Immature natural killer cell (primary cell): ENCODE results near the gene PEX26. TPM values are rescaled to one million over a fixed set of nuclear protein-coding genes. Genes with fewer than 3 reads are reported as not detected.
"Not testable (repeated sequence)": the region's sequence is repeated elsewhere in the genome, so short reads cannot be mapped to it uniquely, and the experiment has no call there.

Experiments used
- DNase-seq, 3 donors: peaks; one replicate each; pipeline ENCODE4 v3.0.0; 2022; ENCODE audit warnings: mixed read lengths in 1 of 3
- H3K27ac Mint-ChIP-seq, 6 donors: one replicate each; pipeline ENCODE4 v1.8.0; 2020; ENCODE audit warnings: mixed read lengths in 6 of 6, mild to moderate bottlenecking in 5 of 6, inconsistent platforms in 4 of 6, moderate library complexity in 3 of 6
- H3K27me3 Mint-ChIP-seq, 3 donors: one replicate each; pipeline ENCODE4 v1.8.0; 2020 to 2021; ENCODE audit warnings: low read depth in 3 of 3, mild to moderate bottlenecking in 3 of 3, mixed read lengths in 3 of 3, moderate library complexity in 3 of 3, inconsistent platforms in 1 of 3
- H3K36me3 Mint-ChIP-seq, 3 donors: one replicate each; pipeline ENCODE4 v1.8.0; 2020; ENCODE audit warnings: mixed read lengths in 3 of 3, inconsistent platforms in 2 of 3, mild to moderate bottlenecking in 2 of 3
- H3K4me1 Mint-ChIP-seq, 2 donors: one replicate each; pipeline ENCODE4 v1.8.0; 2020; ENCODE audit warnings: inconsistent platforms in 2 of 2, mild to moderate bottlenecking in 2 of 2, mixed read lengths in 2 of 2, moderate library complexity in 1 of 2
- H3K4me3 Mint-ChIP-seq, 5 donors: one replicate each; pipeline ENCODE4 v1.8.0; 2020; ENCODE audit warnings: mild to moderate bottlenecking in 5 of 5, mixed read lengths in 5 of 5, inconsistent platforms in 3 of 5, moderate library complexity in 3 of 5
- H3K9me3 Mint-ChIP-seq, 6 donors: one replicate each; pipeline ENCODE4 v1.8.0; 2020; ENCODE audit warnings: mild to moderate bottlenecking in 6 of 6, mixed read lengths in 6 of 6, inconsistent platforms in 4 of 6, moderate library complexity in 3 of 6
- polyA plus RNA-seq, 3 donors: library from polyadenylated mRNA; unstranded; fragments of 300-500 nt; fragmentation: Illumina TruSeq; gene quantifications; one replicate each; pipeline ENCODE4 v1.2.3, GENCODE V29; 2021

The PEX26 gene
- polyA plus RNA-seq, 3 donors from 2014 or later = 0.27 to 6.4 (median 5.1) TPM

- not testable (repeated sequence) for DNase-seq, H3K4me3 Mint-ChIP-seq, H3K9me3 Mint-ChIP-seq, H3K27ac Mint-ChIP-seq
- H3K4me1 Mint-ChIP-seq = peaks cover 11 to 15% of the 10 kb centered on the region in 2 donors
- H3K27me3 Mint-ChIP-seq = peaks cover 2 to 23% (median 3%) of the 10 kb centered on the region in 3 donors
- H3K36me3 Mint-ChIP-seq = peaks cover 18 to 37% (median 18%) of the 10 kb centered on the region in 3 donors
Observed at GRCh38 chr22:18105981-18106380, 28.2 kb downstream of the PEX26 start.

DNA sequence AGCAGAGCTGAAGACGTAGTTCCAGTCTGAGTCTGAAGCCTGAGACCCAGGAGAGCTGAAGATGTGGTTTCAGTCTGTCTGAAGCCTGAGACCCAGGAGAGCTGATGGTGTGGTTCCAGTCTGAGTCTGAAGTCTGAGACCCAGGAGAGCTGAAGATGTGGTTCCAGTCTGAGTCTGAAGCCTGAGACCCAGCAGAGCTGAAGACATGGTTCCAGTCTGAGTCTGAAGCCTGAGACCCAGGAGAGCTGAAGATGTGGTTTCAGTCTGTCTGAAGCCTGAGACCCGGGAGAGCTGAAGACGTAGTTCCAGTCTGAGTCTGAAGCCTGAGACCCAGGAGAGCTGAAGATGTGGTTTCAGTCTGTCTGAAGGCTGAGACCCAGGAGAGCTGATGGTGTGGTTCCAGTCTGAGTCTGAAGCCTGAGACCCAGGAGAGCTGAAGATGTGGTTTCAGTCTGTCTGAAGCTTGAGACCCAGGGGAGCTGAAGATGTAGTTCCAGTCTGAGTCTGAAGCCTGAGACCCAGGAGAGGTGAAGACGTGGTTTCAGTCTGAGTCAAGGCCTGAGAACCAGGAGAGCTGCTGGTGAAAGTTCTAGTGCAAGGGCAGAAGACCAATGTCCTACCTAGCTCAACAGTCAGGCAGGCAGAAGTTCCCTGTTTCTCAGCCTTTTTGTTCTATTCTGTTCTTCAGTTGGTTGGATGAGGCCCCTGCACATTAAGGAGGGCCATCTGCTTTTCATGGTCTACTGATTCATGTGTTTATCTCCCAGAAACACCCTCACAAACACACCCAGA, 29.0 kb downstream of the PEX26 start:
- H3K4me1 Mint-ChIP-seq = peaks cover 11 to 15% of the 10 kb centered on the region in 2 donors
- H3K36me3 Mint-ChIP-seq = peaks cover 12 to 31% (median 17%) of the 10 kb centered on the region in 3 donors
- peaks cover 2 to 23% (median 5%) of the 10 kb centered on the region in 3 donors for H3K27me3 Mint-ChIP-seq
- not testable (repeated sequence) for H3K9me3 Mint-ChIP-seq, H3K27ac Mint-ChIP-seq, DNase-seq, H3K4me3 Mint-ChIP-seq

DNA sequence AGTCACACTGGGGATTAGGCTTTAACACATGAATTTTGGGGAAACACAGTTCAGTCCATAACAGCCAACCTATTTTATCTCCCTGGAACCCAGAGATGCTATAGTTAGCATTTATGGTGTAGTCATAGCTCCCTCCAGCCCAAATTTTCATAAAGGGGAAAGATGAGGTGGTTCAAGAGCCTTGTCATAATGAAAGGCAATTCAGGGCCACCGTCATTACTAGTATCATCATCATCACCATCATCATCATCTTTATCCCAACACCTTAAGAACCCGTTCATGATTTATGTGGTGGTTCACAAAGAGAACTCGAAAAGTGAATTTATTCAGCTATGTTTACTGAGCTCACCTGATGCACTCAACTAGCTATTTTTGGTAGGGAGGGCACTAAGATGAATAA, 30.4 kb downstream of the PEX26 start:
- Mint-ChIP-seq H3K9me3 (peaks cover 0 to 6% (median 0%) of the 10 kb centered on the region in 6 donors), H3K36me3 (peaks cover 10 to 26% (median 14%) of the 10 kb centered on the region in 3 donors), H3K27me3 (peaks cover 2 to 20% (median 6%) of the 10 kb centered on the region in 3 donors), H3K27ac (no peak overlapping the region), H3K4me3 (no peak overlapping the region), H3K4me1 (peaks cover 15 to 25% of the 10 kb centered on the region in 2 donors)
- DNase-seq = no peak

GRCh38 chr22:18109410-18110193, 31.8 kb downstream of the PEX26 start:
- peaks cover 2 to 17% (median 6%) of the 10 kb centered on the region in 3 donors for H3K27me3 Mint-ChIP-seq
- H3K4me3 Mint-ChIP-seq = peak overlapping the region; percentile 40 to 82 (median 64)
- H3K36me3 Mint-ChIP-seq = peaks cover 8 to 16% (median 12%) of the 10 kb centered on the region in 3 donors
- DNase-seq = no peak
- no peak overlapping the region for H3K27ac Mint-ChIP-seq
- H3K9me3 Mint-ChIP-seq = peaks cover 0 to 6% (median 0%) of the 10 kb centered on the region in 6 donors
- peaks cover 27 to 39% of the 10 kb centered on the region in 2 donors for H3K4me1 Mint-ChIP-seq

GRCh38 chr22:18110194-18110953, 32.6 kb downstream of the PEX26 start, which contains the start of gene TUBA8:
TUBA8 (plus strand) TSS chr22:18110809; CDS start chr22:18110866, 57 bp downstream.
- peak within 1 kb of the TSS; percentile 50 to 82 (median 64) for H3K4me3 Mint-ChIP-seq
- H3K36me3 Mint-ChIP-seq = peaks cover 3 to 10% (median 7%) of the 10 kb centered on the region in 3 donors
- DNase-seq = peak in 2 of 3 donors; percentile 9 to 17
- peaks cover 0 to 6% (median 0%) of the 10 kb centered on the region in 6 donors for H3K9me3 Mint-ChIP-seq
- H3K27ac Mint-ChIP-seq = no peak within 1 kb of the TSS
- H3K4me1 Mint-ChIP-seq = peaks cover 29 to 47% of the 10 kb centered on the region in 2 donors
- H3K27me3 Mint-ChIP-seq = peaks cover 2 to 13% (median 6%) of the 10 kb centered on the region in 3 donors

GRCh38 chr22:18110954-18111758, 33.4 kb downstream of the PEX26 start:
- peaks cover 0 to 2% (median 0%) of the 10 kb centered on the region in 6 donors for H3K9me3 Mint-ChIP-seq
- peaks cover 29 to 47% of the 10 kb centered on the region in 2 donors for H3K4me1 Mint-ChIP-seq
- no peak for DNase-seq
- peaks cover 3 to 7% (median 4%) of the 10 kb centered on the region in 3 donors for H3K36me3 Mint-ChIP-seq
- H3K4me3 Mint-ChIP-seq = peak overlapping the region in 4 of 5 donors; percentile 50 to 68 (median 56)
- peaks cover 2 to 13% (median 6%) of the 10 kb centered on the region in 3 donors for H3K27me3 Mint-ChIP-seq
- H3K27ac Mint-ChIP-seq = no peak overlapping the region

DNA sequence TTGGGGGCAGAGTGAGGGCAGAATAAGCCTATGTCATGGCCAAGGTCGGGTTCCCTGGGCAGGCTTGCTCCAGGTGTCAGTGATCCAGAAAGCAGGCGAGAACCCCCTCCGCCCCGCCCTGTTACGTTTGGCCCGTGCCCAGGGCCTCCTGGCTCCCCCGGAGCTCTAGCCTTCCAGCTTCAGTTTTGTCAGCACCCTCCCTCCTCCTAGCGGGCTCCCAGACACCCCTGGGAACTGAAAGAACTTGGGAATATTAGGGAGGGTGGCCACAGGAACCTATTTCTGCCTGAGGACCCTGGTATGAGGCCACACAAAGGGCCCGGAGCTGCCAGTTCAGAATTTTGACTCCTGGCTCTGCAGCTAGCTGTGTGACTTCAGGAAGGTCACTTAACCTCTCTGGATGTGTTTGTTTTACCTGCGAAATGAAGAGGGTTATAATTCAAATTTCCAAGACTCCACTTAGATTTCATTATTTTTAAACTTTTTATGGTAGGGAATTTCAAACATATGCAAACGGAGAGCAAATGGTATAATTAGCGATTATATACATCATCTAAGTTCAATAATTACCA, 34.1 kb downstream of the PEX26 start:
- H3K27me3 Mint-ChIP-seq = peaks cover 2 to 13% (median 6%) of the 10 kb centered on the region in 3 donors
- H3K27ac Mint-ChIP-seq = no peak overlapping the region
- peaks cover 29 to 47% of the 10 kb centered on the region in 2 donors for H3K4me1 Mint-ChIP-seq
- H3K4me3 Mint-ChIP-seq = peak overlapping the region in 2 of 5 donors; percentile 29 to 40
- peaks cover 0 to 7% (median 3%) of the 10 kb centered on the region in 3 donors for H3K36me3 Mint-ChIP-seq
- no peaks in the 10 kb centered on the region for H3K9me3 Mint-ChIP-seq
- no peak for DNase-seq

DNA sequence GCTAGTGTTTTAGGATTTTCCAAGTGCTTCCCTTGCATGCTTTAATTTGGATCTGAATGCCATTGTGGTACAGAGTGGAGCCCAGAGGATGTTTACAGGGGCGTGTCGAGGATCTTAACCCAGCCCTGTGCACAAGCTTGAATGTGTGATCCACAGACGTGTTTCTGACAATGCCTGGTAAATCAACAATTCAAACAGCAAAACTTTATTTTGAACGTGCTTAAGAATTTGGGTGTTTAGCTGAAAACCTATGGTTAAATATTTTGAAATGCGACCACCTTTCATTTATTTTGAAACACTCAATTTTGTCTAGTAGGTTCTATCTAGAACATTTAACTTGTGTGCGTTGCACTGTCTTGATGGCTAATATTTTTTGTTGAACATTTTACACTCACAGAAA, 34.6 kb downstream of the PEX26 start:
- H3K9me3 Mint-ChIP-seq = no peaks in the 10 kb centered on the region
- DNase-seq = no peak
- peak overlapping the region in 1 of 5 donors; percentile 72 for H3K4me3 Mint-ChIP-seq
- H3K27ac Mint-ChIP-seq = no peak overlapping the region
- peaks cover 2 to 13% (median 6%) of the 10 kb centered on the region in 3 donors for H3K27me3 Mint-ChIP-seq
- H3K36me3 Mint-ChIP-seq = peaks cover 0 to 3% (median 0%) of the 10 kb centered on the region in 3 donors
- peaks cover 29 to 47% of the 10 kb centered on the region in 2 donors for H3K4me1 Mint-ChIP-seq

DNA sequence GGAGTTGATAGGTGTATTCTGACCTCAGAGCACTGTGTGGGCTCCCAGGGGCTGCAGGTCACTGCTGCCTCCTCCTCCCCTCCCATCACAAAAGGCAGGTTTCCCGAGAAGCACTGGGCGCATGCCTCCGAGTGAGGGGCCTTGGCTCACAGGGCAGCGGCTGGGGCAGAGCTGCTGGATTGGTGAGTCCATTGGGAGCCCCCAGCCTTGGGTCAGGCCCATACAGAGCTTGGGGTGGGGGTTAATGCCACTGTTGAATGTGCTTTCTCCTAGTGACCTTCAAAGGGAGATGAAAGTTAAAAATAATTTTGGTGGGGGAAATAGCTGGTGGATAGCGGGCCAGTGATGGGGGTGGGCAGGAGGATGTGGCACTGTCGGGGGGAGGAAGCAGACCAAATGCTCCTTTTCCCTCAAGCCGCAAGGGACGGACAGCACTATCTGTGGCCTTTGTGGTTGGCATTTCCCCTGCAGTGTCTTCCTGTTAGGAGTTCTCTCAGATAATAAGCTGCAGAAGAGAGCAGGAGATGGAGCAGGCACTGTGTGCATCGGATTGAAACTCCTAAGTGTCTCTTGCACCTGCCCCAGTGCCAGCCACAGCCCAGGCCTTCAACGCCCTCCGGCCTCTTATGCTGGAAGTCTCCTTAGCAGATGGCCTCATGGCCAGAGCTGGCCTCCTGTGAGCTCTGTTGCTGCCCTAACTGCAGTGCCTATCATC, 36.0 kb downstream of the PEX26 start:
- Mint-ChIP-seq H3K4me1 (peaks cover 33 to 54% of the 10 kb centered on the region in 2 donors), H3K27ac (peak overlapping the region; percentile 6 to 69 (median 26)), H3K36me3 (no peaks in the 10 kb centered on the region), H3K27me3 (peaks cover 2 to 8% (median 7%) of the 10 kb centered on the region in 3 donors), H3K9me3 (no peaks in the 10 kb centered on the region), H3K4me3 (peak overlapping the region; percentile 24 to 81 (median 72))
- peak in 2 of 3 donors; percentile 6 to 7 for DNase-seq

- Mint-ChIP-seq H3K4me3 (peak overlapping the region; percentile 24 to 81 (median 72)), H3K36me3 (no peaks in the 10 kb centered on the region), H3K27ac (peak overlapping the region; percentile 4 to 69 (median 22)), H3K4me1 (peaks cover 35 to 57% of the 10 kb centered on the region in 2 donors), H3K27me3 (peaks cover 2 to 8% (median 7%) of the 10 kb centered on the region in 3 donors), H3K9me3 (no peaks in the 10 kb centered on the region)
- no peak for DNase-seq
Observed at GRCh38 chr22:18114495-18114894, 36.7 kb downstream of the PEX26 start.

DNA sequence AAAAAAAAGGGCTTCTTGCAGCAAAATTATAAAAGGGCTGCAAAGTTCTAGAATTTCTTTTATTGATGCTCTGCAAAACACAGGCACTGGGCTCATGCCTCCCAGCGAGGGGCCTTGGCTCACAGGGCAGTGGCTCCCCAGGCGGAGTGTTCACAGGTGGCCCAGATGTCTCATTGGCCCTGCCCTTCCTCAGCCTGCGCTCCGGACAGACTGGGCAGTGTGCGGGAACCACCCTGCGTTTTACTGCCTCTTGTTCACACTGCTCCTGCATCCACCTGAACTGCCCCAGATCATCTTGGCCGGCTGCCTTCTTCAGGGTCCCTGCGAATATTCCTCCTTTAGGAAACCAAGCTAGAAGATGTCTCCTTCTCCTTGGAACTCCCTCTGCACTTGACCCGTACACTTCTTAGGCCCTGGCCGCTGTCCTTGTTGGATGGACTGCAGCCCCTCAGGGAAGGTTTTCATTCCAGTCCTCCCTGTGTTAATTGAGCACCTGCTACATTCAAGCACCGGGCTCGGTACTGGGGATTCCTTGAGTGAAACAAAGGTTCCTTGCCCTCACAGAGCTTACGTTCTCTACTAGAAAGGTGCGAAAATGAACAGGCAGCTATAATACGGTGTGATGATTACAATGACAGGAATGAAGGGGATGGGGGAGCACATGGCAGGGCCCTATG, 37.3 kb downstream of the PEX26 start:
- DNase-seq = no peak
- Mint-ChIP-seq H3K27ac (peak overlapping the region in 1 of 6 donors; percentile 9), H3K36me3 (no peaks in the 10 kb centered on the region), H3K9me3 (no peaks in the 10 kb centered on the region), H3K4me3 (no peak overlapping the region), H3K27me3 (peaks cover 0 to 8% (median 2%) of the 10 kb centered on the region in 3 donors), H3K4me1 (peaks cover 34 to 57% of the 10 kb centered on the region in 2 donors)
